ENCODE data around the gene FTL.
"Not testable (repeated sequence)": the region's sequence is repeated elsewhere in the genome, so short reads cannot be mapped to it uniquely, and the experiment has no call there.

The FTL gene

GRCh38 chr19:48965040-48965805, at the start of gene FTL:
TSS of gene FTL (plus strand) at chr19:48965309. CDS start at chr19:48965508, 199 bp downstream.
- DNase-seq = peak; percentile 94

DNA sequence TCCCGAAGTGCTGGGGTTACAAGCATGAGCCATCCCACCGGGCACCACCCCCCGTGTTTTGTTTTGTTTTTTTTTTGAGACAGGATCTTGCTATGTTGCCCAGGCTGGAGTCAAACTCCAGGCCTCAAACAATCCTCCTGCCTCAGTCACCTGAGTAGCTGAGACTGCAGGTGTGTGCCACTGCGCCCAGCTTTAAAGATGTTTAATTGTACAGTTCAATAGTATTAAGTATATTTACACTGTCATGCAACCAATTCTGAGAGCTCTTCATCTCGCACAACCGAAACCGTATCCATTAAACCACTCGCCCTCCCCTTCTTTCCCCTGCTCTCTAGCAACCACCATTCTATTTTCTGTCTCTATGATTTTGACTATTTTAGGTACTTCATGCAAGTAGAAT, 49.4 kb upstream of the FTL start:
- no peak for DNase-seq

- no peak for DNase-seq
These were observed 47.0 kb upstream of the FTL start for GRCh38 chr19:48918071-48918470.

GRCh38 chr19:48918801-48919247, 46.3 kb upstream of the FTL start:
- no peak for DNase-seq

GRCh38 chr19:48919271-48919670, 45.8 kb upstream of the FTL start:
- not testable (repeated sequence) for DNase-seq

GRCh38 chr19:48920949-48921348, 44.2 kb upstream of the FTL start:
- no peak for DNase-seq

GRCh38 chr19:48921721-48922500, 43.2 kb upstream of the FTL start:
- DNase-seq = no peak

DNA sequence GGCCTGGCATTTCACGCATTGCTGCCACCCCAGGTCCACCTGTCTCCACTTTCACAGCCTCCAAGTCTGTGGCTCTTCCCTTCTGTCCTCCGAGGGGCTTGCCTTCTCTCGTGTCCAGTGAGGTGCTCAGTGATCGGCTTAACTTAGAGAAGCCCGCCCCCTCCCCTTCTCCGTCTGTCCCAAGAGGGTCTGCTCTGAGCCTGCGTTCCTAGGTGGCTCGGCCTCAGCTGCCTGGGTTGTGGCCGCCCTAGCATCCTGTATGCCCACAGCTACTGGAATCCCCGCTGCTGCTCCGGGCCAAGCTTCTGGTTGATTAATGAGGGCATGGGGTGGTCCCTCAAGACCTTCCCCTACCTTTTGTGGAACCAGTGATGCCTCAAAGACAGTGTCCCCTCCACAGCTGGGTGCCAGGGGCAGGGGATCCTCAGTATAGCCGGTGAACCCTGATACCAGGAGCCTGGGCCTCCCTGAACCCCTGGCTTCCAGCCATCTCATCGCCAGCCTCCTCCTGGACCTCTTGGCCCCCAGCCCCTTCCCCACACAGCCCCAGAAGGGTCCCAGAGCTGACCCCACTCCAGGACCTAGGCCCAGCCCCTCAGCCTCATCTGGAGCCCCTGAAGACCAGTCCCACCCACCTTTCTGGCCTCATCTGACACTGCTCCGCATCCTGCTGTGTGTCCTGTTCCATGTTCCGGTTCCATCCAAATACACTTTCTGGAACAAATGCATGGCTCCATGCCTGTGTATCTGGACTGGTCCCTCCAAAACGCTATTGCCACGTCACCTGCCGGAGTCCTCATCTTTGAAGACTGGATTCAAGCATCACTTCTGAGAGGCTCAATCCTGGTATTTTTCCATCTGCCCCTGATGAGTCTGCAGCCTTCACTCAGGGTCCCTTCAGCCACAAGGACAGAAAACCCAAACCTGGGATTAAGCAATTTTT, 42.3 kb upstream of the FTL start:
- no peak for DNase-seq

- DNase-seq = no peak
These were observed 39.8 kb upstream of the FTL start for GRCh38 chr19:48925240-48925843.

DNA sequence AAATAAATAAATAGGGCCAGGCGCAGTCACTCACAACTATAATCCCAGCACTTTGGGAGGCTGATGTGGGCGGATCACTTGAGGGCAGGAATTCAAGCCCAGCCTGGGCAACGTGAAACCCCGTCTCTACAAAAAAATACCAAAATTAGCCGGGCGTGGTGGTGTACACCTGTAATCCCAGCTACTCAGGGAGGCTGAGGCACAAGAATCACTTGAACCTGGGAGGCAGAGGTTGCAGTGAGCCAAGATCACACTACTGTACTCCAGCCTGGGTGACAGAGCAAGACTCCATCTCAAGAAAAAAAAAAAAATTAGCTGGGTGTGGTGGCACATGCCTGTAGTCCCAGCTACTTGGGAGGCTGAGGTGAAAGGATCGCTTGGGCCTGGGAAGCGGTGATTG, 39.2 kb upstream of the FTL start:
- not testable (repeated sequence) for DNase-seq

DNA sequence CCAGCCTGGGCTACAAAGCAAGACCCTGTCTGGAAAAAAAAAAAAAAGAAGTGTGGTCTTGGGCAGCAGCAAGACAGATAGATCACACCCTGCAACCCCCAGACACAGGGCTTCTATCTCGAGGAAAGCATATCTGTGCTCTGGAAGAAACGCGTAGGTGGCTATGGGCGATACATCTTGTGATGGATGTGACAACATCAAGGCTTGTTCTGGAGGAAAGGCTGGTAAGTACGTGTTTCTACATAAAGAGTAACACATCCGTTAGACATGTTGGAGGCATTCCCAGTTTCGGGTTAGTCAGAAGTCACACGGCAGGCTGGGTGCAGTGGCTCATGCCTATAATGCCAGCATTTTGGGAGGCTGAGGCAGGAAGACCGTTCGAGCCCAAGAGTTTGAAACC, 38.2 kb upstream of the FTL start:
- no peak for DNase-seq

DNA sequence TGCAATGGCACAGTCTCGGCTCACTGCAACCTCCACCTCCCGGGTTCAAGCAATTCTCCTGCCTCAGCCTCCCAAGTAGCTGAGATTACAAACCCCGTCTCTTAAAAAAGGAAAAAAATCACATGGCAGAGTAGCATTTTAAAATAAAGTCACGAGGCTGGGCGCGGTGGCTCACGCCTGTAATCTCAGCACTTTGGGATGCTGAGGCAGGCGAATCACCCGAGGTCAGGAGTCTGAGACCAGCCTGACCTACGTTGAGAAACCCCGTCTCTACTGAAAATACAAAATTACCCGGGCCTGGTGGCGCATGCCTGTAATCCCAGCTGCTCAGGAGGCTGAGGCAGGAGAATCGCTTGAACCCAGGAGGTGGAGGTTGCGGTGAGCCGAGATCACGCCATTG, 37.4 kb upstream of the FTL start:
- DNase-seq = not testable (repeated sequence)

- no peak for DNase-seq
These were observed 36.7 kb upstream of the FTL start for GRCh38 chr19:48928164-48929025.

DNA sequence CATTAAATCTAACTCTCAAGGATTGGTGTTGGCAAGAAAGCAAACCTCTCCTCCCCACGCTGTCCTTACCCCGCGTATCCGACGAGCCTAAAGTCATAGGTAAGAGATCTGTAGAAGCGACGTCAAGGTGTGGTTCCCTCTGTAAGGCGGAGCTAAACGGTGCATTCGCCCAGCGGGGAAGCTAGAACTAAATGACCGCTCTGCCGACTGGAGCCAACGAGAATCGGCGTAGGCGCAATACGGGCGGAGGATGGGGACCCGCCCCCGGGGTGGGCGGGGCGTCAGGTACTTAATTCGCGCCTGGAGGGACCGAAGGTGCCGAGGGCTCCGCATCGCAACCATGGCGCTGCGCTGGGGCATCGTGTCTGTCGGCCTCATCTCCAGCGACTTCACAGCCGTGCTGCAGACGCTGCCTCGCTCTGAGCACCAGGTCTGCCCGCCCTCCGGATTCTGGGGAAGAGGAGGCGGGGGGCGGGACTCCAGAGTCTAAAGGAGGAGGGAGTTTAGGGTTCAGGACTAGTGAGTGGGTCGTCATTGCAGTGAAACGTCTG, 31.7 kb upstream of the FTL start, which contains the start of gene DHDH:
DHDH (plus strand) TSS at position 318 of the 551 bp plus-strand sequence; CDS start at position 341, 23 bp downstream.
- peak; percentile 96 for DNase-seq

- DNase-seq = no peak
These were observed 30.3 kb upstream of the FTL start for GRCh38 chr19:48934837-48935236.

GRCh38 chr19:48935864-48936263, 29.2 kb upstream of the FTL start:
- no peak for DNase-seq

DNA sequence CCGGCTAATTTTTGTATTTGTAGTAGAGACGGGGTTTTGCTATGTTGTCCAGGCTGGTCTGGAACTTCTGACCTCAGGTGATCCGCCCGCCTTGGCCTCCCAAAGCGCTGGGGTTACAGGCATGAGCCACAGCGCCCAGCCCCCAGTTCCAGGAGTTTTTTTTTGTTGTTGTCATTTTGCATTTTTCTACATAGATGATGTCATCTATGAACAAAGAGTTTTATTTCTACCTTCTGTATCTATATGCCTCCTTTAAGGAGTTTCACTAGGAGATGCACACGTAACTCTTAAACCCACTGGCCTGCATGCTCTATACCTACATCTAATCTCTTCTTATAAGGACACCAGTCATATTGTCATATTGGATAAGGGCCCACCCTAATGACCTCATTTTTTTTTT, 26.9 kb upstream of the FTL start:
- DNase-seq = no peak

DNA sequence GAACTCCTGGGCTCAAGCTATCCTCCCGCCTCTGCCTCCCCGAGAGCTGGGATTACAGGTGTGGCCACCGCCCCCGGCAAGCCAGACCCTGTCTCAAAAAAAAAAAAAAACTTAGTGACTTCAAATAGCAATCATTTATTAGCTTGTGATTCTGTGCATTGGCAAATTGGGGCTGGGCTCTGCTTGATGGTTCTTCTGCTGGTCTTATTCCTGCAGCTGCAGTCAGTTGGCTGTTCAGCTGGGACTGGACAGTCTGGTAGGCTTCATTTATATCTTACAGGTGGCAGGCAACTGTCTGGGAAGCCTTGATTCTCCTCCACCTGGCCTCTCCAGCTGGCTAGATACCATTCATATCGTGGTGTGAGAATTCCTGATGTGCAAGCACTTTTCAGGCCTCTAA, 24.2 kb upstream of the FTL start:
- DNase-seq = no peak

- DNase-seq = no peak
These were observed 22.0 kb upstream of the FTL start for GRCh38 chr19:48943081-48943480.

GRCh38 chr19:48945415-48945814, 19.7 kb upstream of the FTL start:
- no peak for DNase-seq

DNA sequence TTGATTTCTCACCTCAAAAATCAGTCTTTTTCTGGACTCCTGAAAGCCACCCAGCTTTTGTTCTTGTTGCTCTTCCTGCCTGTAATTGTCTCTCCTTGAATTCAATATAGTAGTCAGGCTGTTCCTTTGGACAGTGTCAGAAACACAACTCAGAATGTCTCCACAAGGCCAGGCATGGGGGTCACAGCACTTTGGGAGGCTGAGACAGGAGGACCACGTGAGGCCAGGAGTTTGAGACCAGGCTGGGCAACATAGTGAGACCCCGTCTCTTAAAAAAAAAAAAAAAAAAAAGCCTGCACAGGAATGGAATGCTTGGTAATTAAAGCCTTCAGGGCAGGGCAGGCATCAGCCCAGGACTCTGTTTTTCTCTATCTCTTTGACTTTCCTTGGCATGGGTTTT, 19.3 kb upstream of the FTL start:
- no peak for DNase-seq
